Endothelial cell of umbilical vein (primary cell): ENCODE data around the gene NEB.

ENCODE experiments used
- POLR2A ChIP-seq: IDR thresholded peaks from 2 replicates; pipeline ENCODE4 v1.6.1; 2012; ENCODE audit warnings: low read depth, mild to moderate bottlenecking, control low read depth, low read length
- POLR2AphosphoS5 ChIP-seq: IDR thresholded peaks from 2 replicates; pipeline ENCODE4 v1.6.1; 2012; ENCODE audit warnings: low read depth, mild to moderate bottlenecking, control low read depth, low read length, moderate library complexity; ENCODE audit not compliant: insufficient read depth
- TF ChIP-seq, protein P1 (sequence below), 2 donors: IDR thresholded peaks; 1 replicate in 1 of 2; 2 replicates in 1 of 2; pipeline ENCODE4 v1.5.1; 2011; ENCODE audit warnings: low read length in 2 of 2, mild to moderate bottlenecking in 2 of 2, moderate library complexity in 2 of 2, control low read depth in 1 of 2, inconsistent platforms in 1 of 2, low read depth in 1 of 2; ENCODE audit not compliant: insufficient read depth in 1 of 2; ENCODE audit errors: extremely low read depth in 1 of 2

DNA sequence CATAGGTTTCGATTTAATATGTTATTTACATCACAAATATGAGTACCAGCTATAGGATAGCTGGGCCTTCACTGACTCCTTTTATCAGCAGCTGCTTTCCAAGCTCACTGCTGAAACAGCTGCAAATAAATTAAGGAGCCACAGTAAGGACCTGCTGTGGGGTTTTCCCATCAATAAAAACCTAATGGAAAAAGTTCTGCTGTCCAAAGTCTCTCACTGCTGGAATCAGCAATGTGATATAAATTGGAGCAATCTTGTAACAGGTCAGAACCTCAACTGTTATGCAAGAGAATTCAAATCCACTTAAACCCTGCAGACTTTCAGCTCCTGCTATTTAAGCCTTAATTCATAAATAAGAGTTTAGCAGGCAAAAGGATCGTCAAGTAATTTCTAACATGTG, 61.3 kb downstream of the NEB start:
- TF ChIP-seq POLR2AphosphoS5 (no peak), POLR2A (no peak)
- TF ChIP-seq, protein P1, sequence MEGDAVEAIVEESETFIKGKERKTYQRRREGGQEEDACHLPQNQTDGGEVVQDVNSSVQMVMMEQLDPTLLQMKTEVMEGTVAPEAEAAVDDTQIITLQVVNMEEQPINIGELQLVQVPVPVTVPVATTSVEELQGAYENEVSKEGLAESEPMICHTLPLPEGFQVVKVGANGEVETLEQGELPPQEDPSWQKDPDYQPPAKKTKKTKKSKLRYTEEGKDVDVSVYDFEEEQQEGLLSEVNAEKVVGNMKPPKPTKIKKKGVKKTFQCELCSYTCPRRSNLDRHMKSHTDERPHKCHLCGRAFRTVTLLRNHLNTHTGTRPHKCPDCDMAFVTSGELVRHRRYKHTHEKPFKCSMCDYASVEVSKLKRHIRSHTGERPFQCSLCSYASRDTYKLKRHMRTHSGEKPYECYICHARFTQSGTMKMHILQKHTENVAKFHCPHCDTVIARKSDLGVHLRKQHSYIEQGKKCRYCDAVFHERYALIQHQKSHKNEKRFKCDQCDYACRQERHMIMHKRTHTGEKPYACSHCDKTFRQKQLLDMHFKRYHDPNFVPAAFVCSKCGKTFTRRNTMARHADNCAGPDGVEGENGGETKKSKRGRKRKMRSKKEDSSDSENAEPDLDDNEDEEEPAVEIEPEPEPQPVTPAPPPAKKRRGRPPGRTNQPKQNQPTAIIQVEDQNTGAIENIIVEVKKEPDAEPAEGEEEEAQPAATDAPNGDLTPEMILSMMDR (IDR thresholded peaks at IDR 0.05; ENCODE audit: extremely low read depth in 1 of 2, insufficient read depth in 1 of 2, low read depth in 1 of 2, low read length in 2 of 2): no peak
